Suprapubic skin (tissue), 4 donors: ENCODE results near the gene DNTT. TPM values are rescaled to one million over a fixed set of nuclear protein-coding genes. Genes with fewer than 3 reads are reported as not detected.

ENCODE experiments used
- DNase-seq, 2 donors: peaks; one replicate each; pipeline ENCODE4 v3.0.0-alpha.2; 2019; ENCODE audit warnings: low spot score in 2 of 2
- H3K27ac ChIP-seq: fragments of 200-600 bp; sonication (generic); one replicate; pipeline ENCODE4 v1.5.1; 2019
- H3K27me3 ChIP-seq: fragments of 200-600 bp; sonication (generic); one replicate; pipeline ENCODE4 v1.5.1; 2019
- H3K36me3 ChIP-seq: fragments of 200-600 bp; sonication (generic); one replicate; pipeline ENCODE4 v1.5.1; 2019
- H3K4me1 ChIP-seq: fragments of 200-600 bp; sonication (generic); one replicate; pipeline ENCODE4 v1.5.1; 2019
- H3K4me3 ChIP-seq: fragments of 200-600 bp; sonication (generic); one replicate; pipeline ENCODE4 v1.5.1; 2019; ENCODE audit warnings: mild to moderate bottlenecking
- H3K9me3 ChIP-seq: fragments of 200-600 bp; sonication (generic); one replicate; pipeline ENCODE4 v1.5.1; 2019
- EP300 ChIP-seq: sonication (generic); formaldehyde crosslinking; IDR thresholded peaks from one replicate; pipeline ENCODE4 v1.6.1; 2017; ENCODE audit warnings: antibody characterized with exemption
- POLR2A ChIP-seq, 2 donors: fragments of 450-650 bp; IDR thresholded peaks; one replicate each; pipeline ENCODE4 v1.6.1; 2017; ENCODE audit warnings: antibody characterized with exemption in 2 of 2, mild to moderate bottlenecking in 2 of 2, moderate library complexity in 2 of 2
- POLR2AphosphoS5 ChIP-seq, 3 donors: sonication (generic); formaldehyde crosslinking; IDR thresholded peaks; one replicate each; pipeline ENCODE4 v1.6.1; 2017; ENCODE audit warnings: antibody characterized with exemption in 3 of 3
- WGBS: methylation state at CpG from one replicate; pipeline ENCODE4 v1.1.5; 2018; 5-methylcytosine and 5-hydroxymethylcytosine counted together
- total RNA-seq, 4 donors: library from RNA; depleted of rRNA; stranded (reverse); fragments of >200 nt; gene quantifications; one replicate each; pipeline ENCODE4 v1.1.0, GENCODE V29; 2016
- TF ChIP-seq, protein P1 (sequence below), 2 donors: fragments of 200-600 bp in 1 of 2; fragments of 450-650 bp in 1 of 2; sonication (generic) in 1 of 2; IDR thresholded peaks; one replicate each; pipeline ENCODE4 v1.5.1; 2016 to 2019; ENCODE audit warnings: antibody characterized with exemption in 2 of 2, mild to moderate bottlenecking in 1 of 2, moderate library complexity in 1 of 2

Gene DNTT
- total RNA-seq, 4 donors from 2014 or later: not detected

DNA sequence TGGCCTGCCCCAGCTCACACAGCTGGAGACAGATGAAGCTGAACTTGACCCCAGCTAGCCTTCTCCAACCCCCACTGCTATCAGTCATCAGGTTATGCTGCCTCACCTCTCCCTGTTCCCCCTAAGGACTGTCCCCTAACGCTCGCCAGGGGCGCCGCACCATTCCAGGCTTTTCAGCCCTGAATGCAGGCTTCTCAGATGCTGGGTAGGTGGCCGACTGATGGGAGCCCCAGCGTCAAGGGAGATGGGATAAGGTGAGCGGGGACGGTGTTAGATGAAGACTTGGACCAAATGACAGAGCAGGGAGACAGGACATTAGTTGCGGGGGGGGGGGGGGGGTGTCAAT is 70.4 kb downstream of the DNTT start:
- no peaks in the 10 kb centered on the region for H3K9me3 ChIP-seq
- H3K4me3 ChIP-seq: no peak overlapping the region
- DNase-seq: no peak
- H3K27ac ChIP-seq: no peak overlapping the region
- WGBS: 18% methylated on average over 9 of the region's 9 CpGs
- peaks cover 18% of the 10 kb centered on the region for H3K4me1 ChIP-seq
- H3K36me3 ChIP-seq: no peaks in the 10 kb centered on the region
- TF ChIP-seq POLR2AphosphoS5 (IDR thresholded peaks at IDR 0.05) (no peak), EP300 (no peak)
- TF ChIP-seq, protein P1, sequence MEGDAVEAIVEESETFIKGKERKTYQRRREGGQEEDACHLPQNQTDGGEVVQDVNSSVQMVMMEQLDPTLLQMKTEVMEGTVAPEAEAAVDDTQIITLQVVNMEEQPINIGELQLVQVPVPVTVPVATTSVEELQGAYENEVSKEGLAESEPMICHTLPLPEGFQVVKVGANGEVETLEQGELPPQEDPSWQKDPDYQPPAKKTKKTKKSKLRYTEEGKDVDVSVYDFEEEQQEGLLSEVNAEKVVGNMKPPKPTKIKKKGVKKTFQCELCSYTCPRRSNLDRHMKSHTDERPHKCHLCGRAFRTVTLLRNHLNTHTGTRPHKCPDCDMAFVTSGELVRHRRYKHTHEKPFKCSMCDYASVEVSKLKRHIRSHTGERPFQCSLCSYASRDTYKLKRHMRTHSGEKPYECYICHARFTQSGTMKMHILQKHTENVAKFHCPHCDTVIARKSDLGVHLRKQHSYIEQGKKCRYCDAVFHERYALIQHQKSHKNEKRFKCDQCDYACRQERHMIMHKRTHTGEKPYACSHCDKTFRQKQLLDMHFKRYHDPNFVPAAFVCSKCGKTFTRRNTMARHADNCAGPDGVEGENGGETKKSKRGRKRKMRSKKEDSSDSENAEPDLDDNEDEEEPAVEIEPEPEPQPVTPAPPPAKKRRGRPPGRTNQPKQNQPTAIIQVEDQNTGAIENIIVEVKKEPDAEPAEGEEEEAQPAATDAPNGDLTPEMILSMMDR (IDR thresholded peaks at IDR 0.05): no peak
- H3K27me3 ChIP-seq: peaks cover 43% of the 10 kb centered on the region

DNA sequence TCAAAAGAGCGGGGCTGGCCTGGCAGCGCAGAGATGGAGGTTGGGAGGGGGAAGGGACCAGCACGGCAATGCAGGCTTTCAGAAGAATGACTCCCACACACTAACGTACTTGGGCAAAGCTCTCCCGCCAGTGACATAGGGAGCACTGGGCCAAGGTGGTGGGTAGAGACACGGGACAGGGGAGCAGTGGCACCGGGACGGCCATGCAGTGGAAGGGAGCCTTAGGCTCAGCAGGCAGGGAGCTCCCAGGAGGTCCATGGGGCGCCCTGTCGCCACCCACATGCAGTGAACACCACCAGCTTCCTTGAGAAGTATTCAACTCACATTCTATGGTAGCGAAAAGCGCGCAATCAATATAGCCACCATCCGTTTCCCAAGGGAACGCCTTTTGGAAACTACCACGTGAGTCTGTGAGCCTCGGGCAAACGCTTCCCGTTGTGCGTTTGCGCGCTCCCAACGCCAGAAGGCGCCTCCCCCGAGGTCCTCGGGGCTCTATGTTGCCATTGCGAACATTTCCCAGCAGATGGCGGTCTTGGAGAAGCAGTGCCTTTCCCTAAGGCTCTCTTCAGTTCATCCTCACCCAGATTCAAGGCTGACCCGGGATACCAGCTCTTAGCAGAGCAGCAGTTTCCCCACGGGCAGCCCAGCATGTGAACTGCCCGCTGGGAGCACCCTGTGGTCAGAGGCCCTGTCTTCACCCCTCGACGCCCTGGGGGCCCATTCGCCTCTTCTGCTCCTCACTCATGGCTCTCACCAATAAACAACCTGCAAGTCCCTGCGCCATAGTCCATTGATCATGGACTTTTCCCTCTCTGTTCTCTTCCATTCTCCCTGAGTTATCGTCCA is 71.0 kb downstream of the DNTT start:
- peaks cover 45% of the 10 kb centered on the region for H3K27me3 ChIP-seq
- peak overlapping the region; percentile 46 for H3K4me3 ChIP-seq
- peaks cover 18% of the 10 kb centered on the region for H3K4me1 ChIP-seq
- H3K36me3 ChIP-seq: no peaks in the 10 kb centered on the region
- no peaks in the 10 kb centered on the region for H3K9me3 ChIP-seq
- no peak overlapping the region for H3K27ac ChIP-seq
- 6% methylated on average over 26 of the region's 36 CpGs for WGBS
- TF ChIP-seq, protein P1 (IDR thresholded peaks at IDR 0.05): peak; percentile 87 to 97
- TF ChIP-seq POLR2A (IDR thresholded peaks at IDR 0.05): no peak
- peak; percentile 89 to 91 for DNase-seq

GRCh38 chr10:96376483-96376882 is 72.2 kb downstream of the DNTT start:
- 41% methylated on average over 7 of the region's 7 CpGs for WGBS
- TF ChIP-seq POLR2A (IDR thresholded peaks at IDR 0.05): no peak
- no peak for TF ChIP-seq POLR2AphosphoS5 (IDR thresholded peaks at IDR 0.05)
- TF ChIP-seq EP300: no peak
- TF ChIP-seq, protein P1 (IDR thresholded peaks at IDR 0.05): no peak

GRCh38 chr10:96377816-96378294 is 73.6 kb downstream of the DNTT start:
- no peak for DNase-seq
- TF ChIP-seq, protein P1 (IDR thresholded peaks at IDR 0.05): no peak
- no peak for TF ChIP-seq POLR2A (IDR thresholded peaks at IDR 0.05)
- no peak for TF ChIP-seq POLR2AphosphoS5 (IDR thresholded peaks at IDR 0.05)
- TF ChIP-seq EP300: no peak
- peaks cover 18% of the 10 kb centered on the region for H3K4me1 ChIP-seq
- WGBS: 38% methylated on average over 5 of the region's 6 CpGs
- H3K27me3 ChIP-seq: peaks cover 49% of the 10 kb centered on the region
- H3K36me3 ChIP-seq: no peaks in the 10 kb centered on the region
- no peak overlapping the region for H3K27ac ChIP-seq
- H3K9me3 ChIP-seq: no peaks in the 10 kb centered on the region
- no peak overlapping the region for H3K4me3 ChIP-seq

More at GRCh38 chr10:96376483-96376882, 72.2 kb downstream of the DNTT start:
- Histone ChIP-seq H3K27ac (no peak overlapping the region), H3K27me3 (peaks cover 43% of the 10 kb centered on the region), H3K4me1 (peaks cover 18% of the 10 kb centered on the region), H3K36me3 (no peaks in the 10 kb centered on the region), H3K4me3 (no peak overlapping the region), H3K9me3 (no peaks in the 10 kb centered on the region)
- DNase-seq: no peak

GRCh38 chr10:96378741-96379140 is 74.5 kb downstream of the DNTT start:
- WGBS: 64% methylated on average over 9 of the region's 15 CpGs
- DNase-seq: no peak
- Histone ChIP-seq H3K27ac (no peak overlapping the region), H3K36me3 (no peaks in the 10 kb centered on the region), H3K4me3 (no peak overlapping the region), H3K4me1 (peaks cover 18% of the 10 kb centered on the region), H3K27me3 (peaks cover 57% of the 10 kb centered on the region), H3K9me3 (no peaks in the 10 kb centered on the region)
- TF ChIP-seq POLR2AphosphoS5 (IDR thresholded peaks at IDR 0.05) (no peak), EP300 (no peak), POLR2A (IDR thresholded peaks at IDR 0.05) (no peak)
- TF ChIP-seq, protein P1 (IDR thresholded peaks at IDR 0.05): no peak
